ENCODE measurements around the gene DCLK2. TPM values are rescaled to one million over a fixed set of nuclear protein-coding genes. Genes with fewer than 3 reads are reported as not detected.

The DCLK2 gene
- total RNA-seq, 2 donors from 2014 or later, result 0.20 to 0.42 TPM

- Histone ChIP-seq H3K27ac (ENCODE audit: low read depth, low read length) (no peak overlapping the region), H3K36me3 (ENCODE audit: control insufficient read depth, insufficient read depth, low read length) (no peaks in the 10 kb centered on the region), H3K9ac (ENCODE audit: extremely low read depth, low read length, poor library complexity, severe bottlenecking) (no peak overlapping the region), H3K9me3 (ENCODE audit: control insufficient read depth, low read length) (no peaks in the 10 kb centered on the region), H3K4me3 (ENCODE audit: low read length) (no peak overlapping the region), H3K4me1 (ENCODE audit: control insufficient read depth, insufficient read depth, low read length) (no peaks in the 10 kb centered on the region), H3K27me3 (ENCODE audit: control insufficient read depth, insufficient read depth, low read length, poor library complexity, severe bottlenecking) (no peaks in the 10 kb centered on the region)
- no peaks in the 10 kb centered on the region for H3K36me3 Mint-ChIP-seq (ENCODE audit: low read depth)
- no peaks in the 10 kb centered on the region for H3K27me3 Mint-ChIP-seq (ENCODE audit: insufficient read depth)
- no peaks in the 10 kb centered on the region for H3K9me3 Mint-ChIP-seq
- no peak overlapping the region for H3K27ac Mint-ChIP-seq
- no peak overlapping the region for H3K4me3 Mint-ChIP-seq
- no peak for TF ChIP-seq CTCF (conservative IDR thresholded peaks at IDR 0.05)
- 57% methylated on average over 1 of the region's 1 CpG; no CpG with 5 or more reads in 1 of the 2 experiments for WGBS, 2 experiments (ENCODE audit: insufficient coverage in 1 of 2, insufficient read length in 1 of 2)
- no peaks in the 10 kb centered on the region for H3K4me1 Mint-ChIP-seq
- no peak for DNase-seq
Observed at GRCh38 chr4:150149381-150149780, 71.1 kb downstream of the DCLK2 start.

- Histone ChIP-seq H3K9me3 (ENCODE audit: control insufficient read depth, low read length) (no peaks in the 10 kb centered on the region), H3K36me3 (ENCODE audit: control insufficient read depth, insufficient read depth, low read length) (no peaks in the 10 kb centered on the region), H3K4me3 (ENCODE audit: low read length) (no peak overlapping the region), H3K27ac (ENCODE audit: low read depth, low read length) (peak overlapping the region; percentile 47), H3K4me1 (ENCODE audit: control insufficient read depth, insufficient read depth, low read length) (no peaks in the 10 kb centered on the region), H3K27me3 (ENCODE audit: control insufficient read depth, insufficient read depth, low read length, poor library complexity, severe bottlenecking) (no peaks in the 10 kb centered on the region), H3K9ac (ENCODE audit: extremely low read depth, low read length, poor library complexity, severe bottlenecking) (no peak overlapping the region)
- 87% methylated on average over 1 of the region's 1 CpG; no CpG with 5 or more reads in 1 of the 2 experiments for WGBS, 2 experiments (ENCODE audit: insufficient coverage in 1 of 2, insufficient read length in 1 of 2)
- Mint-ChIP-seq H3K4me1 (no peaks in the 10 kb centered on the region), H3K4me3 (no peak overlapping the region), H3K27me3 (ENCODE audit: insufficient read depth) (no peaks in the 10 kb centered on the region), H3K36me3 (ENCODE audit: low read depth) (no peaks in the 10 kb centered on the region), H3K27ac (no peak overlapping the region), H3K9me3 (no peaks in the 10 kb centered on the region)
- TF ChIP-seq CTCF (conservative IDR thresholded peaks at IDR 0.05), result no peak
- DNase-seq, result no peak
Observed at GRCh38 chr4:150150629-150151062, 72.4 kb downstream of the DCLK2 start.

GRCh38 chr4:150152766-150153165 is 74.5 kb downstream of the DCLK2 start:
- Histone ChIP-seq H3K9me3 (ENCODE audit: control insufficient read depth, low read length) (no peaks in the 10 kb centered on the region), H3K4me1 (ENCODE audit: control insufficient read depth, insufficient read depth, low read length) (no peaks in the 10 kb centered on the region), H3K9ac (ENCODE audit: extremely low read depth, low read length, poor library complexity, severe bottlenecking) (no peak overlapping the region), H3K36me3 (ENCODE audit: control insufficient read depth, insufficient read depth, low read length) (no peaks in the 10 kb centered on the region), H3K27ac (ENCODE audit: low read depth, low read length) (no peak overlapping the region), H3K27me3 (ENCODE audit: control insufficient read depth, insufficient read depth, low read length, poor library complexity, severe bottlenecking) (no peaks in the 10 kb centered on the region), H3K4me3 (ENCODE audit: low read length) (no peak overlapping the region)
- Mint-ChIP-seq H3K27me3 (ENCODE audit: insufficient read depth) (no peaks in the 10 kb centered on the region), H3K4me3 (no peak overlapping the region), H3K9me3 (no peaks in the 10 kb centered on the region), H3K36me3 (ENCODE audit: low read depth) (no peaks in the 10 kb centered on the region), H3K4me1 (no peaks in the 10 kb centered on the region), H3K27ac (no peak overlapping the region)
- DNase-seq, result no peak
- 82 to 90% methylated on average over 3 of the region's 3 CpGs for WGBS, 2 experiments (ENCODE audit: insufficient coverage in 1 of 2, insufficient read length in 1 of 2)
- TF ChIP-seq CTCF (conservative IDR thresholded peaks at IDR 0.05), result no peak

Data from endodermal cell (in vitro differentiated cells).